ENCODE measurements around the gene FRK.

Gene FRK

DNA sequence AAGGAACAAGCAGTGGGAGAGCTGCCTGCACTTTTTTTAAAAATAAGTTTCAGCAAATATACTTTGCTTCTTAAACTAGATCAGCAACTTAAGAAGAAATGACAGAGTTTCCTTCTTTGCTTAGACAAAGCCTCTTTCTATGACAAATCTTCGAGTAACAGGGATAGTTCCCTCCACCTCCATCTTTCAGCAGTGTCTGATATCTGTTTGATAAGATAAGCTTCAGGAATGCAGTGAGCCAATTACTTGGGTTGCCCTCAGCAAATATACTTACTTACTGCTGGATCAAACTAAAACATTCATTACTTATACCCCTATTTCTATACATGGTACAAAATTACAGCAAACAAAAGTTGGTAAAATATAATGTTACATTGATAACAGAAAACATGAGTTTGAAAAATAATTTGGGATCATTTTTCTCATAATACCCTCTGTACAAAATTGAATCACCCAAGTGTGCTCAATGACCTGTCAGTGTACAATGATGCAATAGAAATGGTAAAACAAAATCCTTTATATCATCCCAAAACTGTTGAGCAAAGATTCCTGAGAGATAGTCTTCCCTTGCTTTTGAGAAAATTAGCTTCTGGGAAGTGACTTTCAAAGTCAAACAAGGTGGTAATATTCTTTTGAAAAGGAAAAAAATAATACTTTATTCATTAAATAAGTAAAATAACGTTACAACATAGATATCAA lies 24.5 kb downstream of the FRK start:
- DNase-seq (ENCODE audit: low spot score) (no peak), FAIRE-seq (no peak)

DNA sequence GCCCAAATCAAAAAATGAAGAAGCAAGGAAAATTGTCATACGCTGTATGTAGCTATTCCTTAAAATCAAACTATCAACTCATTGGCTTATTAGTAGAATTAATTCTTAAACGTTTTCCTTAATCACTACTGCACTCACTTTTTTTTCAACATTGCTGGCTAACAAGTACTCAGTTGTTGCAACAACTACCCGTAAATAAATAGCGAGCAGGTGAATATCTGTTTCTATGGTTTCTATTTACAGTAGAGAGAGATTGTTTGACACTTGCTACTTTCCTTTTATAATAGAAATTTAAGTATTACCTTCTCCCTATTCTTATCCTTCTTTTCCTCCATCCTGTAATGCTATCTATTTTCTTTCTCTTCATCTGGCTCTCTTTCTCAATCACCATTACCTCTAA lies 25.1 kb downstream of the FRK start:
- DNase-seq (ENCODE audit: low spot score) (no peak), FAIRE-seq (no peak)

DNA sequence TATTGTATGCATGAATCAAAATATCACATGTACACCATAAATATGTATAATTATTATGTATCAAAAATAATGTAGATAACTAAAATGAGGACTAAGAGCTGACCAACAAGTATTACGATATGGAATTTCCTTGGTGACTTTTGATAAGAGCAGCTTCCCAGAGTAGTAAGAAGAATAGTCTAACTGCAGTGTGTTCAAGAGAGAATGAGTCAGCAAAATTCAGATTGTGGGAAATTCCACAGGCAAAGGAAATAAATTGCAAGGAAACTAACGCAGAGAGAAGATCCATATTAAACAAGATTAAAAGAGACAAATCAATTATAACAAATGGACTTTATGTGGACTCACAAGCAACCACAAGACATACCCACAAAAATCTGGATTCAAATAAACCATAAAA lies 26.4 kb downstream of the FRK start:
- DNase-seq (ENCODE audit: low spot score) (no peak), FAIRE-seq (no peak)

DNA sequence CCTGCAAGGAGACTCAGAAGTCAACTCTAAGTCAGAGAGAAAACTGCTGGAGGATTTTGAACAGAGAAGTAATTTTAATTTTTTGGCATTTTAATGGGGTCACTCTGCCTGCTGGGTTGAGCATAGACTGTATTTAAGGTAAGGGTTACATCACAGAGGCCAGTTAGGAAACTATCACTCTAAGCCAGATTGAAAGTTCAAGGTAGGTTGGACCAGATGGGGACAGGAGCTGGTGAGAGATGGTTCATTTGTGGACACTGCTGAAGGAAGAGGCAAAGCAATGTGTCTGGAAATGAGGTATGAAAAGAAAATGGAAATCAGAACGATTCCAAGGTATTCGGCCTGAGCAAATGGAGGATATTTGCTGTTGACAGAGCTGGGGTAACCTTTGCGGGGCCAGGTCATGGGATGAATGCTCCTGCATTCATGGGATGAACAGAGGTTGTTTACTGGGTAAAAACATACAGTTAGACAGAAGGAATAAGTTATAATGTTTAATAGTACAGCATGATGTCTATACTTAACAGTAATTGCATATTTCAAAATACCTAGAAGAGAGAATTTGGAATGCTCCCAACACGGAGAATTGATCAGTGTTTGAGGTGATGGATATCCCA lies 26.9 kb downstream of the FRK start:
- FAIRE-seq (no peak), DNase-seq (ENCODE audit: low spot score) (no peak)

DNA sequence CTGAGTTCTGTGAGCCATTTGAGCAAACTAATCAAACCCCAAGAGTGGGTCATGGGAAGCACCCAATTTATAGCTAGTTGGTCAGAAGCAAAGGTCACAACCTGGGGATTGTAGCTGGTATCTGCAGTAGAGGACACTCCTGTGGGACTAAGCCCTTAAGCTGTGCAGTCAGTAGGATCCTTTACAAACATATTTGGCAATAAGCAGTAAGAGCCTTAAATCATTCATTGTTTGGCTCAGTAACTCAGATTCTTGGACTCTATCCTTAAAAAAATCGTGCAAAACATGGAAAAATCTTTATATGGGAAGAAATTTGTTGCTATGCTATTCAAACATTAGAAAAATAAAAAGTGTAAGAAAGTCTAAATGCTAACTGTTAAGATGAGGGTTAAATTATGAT lies 29.9 kb downstream of the FRK start:
- DNase-seq (ENCODE audit: low spot score) = no peak
- no peak for FAIRE-seq

DNA sequence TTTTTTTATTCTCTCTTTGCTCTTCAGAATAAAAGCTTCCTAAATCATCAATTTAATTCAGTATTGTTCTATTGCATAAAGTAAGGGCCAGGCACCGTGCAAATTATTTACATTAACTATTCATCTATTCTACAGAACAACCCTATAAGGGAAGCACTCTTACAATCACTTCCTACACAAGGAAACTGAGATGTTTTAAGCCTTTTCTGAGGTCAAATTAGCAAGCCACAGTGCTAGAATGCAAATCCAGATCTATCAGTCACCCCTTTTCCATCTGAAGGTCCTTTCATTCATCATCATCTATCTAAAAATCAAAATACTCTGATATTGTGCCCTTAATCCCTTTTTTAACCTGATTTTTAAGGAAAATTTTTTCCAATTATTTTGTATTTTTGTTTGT lies 31.2 kb downstream of the FRK start:
- FAIRE-seq (no peak), DNase-seq (ENCODE audit: low spot score) (no peak)

DNA sequence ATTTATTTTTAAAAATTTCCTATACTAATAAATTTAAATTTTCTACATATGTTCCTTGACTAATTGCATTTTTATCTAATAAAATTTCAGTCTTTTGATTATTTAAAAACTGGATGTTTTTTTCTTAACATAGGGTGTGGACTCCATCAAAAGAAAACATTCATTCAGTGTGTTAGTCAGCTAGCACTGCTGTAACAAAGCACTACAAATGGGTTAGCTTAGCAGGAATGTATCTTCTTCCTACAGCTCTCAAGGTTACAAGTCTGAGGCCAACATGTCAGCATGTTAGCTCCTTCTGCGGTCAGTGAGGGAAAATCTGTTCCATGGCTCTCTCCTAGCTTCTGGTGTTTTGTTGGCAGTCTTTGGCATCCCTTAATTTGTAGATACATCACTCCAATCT lies 32.5 kb downstream of the FRK start:
- DNase-seq (ENCODE audit: low spot score) = no peak
- FAIRE-seq = no peak

DNA sequence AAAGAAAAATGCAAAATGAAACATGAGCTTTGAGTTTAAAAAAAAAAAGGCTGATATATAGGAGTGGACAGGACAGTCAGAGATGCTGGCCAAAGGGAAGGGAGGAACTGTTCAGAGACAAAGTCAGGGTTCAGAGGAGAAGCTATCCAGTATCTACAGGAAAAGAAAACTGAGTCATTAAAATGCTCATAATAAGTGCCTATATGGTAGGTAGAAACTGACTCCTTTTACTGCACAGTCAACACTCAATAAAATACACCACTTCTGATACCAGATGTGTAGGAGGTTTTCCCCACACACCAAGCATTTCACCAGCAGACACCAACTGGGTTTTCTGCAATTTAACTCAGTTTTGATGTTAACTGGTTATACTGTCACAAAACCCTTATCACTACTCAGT lies 32.9 kb downstream of the FRK start:
- no peak for FAIRE-seq

DNA sequence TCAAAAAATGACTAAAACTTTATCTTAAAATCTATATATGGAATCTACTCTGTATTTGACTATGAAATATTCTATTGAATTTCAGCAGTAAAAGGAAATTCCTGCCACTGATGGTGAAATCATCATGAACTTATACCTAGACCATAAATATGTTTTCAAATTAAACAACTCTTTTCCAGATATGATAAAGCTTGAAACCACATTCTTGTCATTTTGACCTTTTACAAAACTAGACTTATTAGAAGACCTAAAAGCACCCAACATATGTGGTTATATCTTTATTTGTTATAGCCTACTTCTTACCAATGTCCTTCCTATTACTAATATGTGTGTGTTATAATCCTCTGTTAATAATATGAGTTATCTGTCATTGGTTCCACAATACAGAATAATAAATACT lies 35.3 kb downstream of the FRK start:
- DNase-seq (ENCODE audit: low spot score) (no peak), FAIRE-seq (no peak)

More for the DNA sequence above, 32.9 kb downstream of the FRK start:
- no peak for DNase-seq (ENCODE audit: low spot score)

DNA sequence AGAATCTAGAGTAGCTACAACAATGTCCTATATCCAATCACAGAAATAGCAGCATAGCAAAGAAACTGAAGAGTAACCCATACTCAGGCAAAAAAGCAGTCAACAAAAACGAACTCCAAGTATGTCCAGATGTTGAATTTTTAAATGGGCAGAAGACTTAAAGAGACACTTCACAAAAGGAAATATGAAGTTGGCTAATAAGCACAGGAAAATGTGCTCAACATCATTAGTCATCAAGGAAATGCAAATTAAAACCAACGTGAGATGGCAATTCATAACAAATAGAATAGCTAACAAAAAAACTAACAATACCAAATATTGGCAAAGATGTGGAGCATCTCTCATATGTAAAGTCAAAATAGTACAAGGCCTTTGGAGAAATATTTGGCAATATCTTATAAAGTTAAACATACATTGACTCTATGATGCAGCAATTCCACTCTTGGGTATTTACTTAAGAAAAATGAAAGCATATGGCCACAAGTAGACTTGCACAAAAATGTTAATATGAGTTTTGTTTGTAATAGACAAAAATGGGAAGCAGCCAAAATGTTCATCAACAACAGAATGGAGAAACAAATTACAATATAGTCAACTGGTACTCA lies 37.7 kb downstream of the FRK start:
- FAIRE-seq (no peak), DNase-seq (ENCODE audit: low spot score) (no peak)

DNA sequence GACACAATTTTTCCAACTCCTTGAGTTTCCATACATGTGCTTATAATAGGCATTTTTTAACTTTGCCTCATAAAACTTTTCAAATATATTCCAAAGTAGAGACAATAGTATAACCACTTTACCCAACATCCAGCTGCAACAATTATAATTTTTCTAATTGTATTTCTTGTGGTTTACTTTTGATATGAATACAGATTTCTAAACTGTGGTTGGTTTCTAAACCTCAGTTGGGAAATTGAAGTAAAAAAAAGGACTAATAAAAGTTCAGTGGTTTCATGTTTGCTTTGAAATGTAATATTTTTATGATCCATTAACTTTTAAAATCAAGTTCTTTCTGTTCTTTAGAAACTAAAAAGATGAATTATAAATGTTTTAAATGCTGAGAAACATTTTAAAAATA lies 40.0 kb downstream of the FRK start:
- no peak for FAIRE-seq
- DNase-seq (ENCODE audit: low spot score) = no peak

DNA sequence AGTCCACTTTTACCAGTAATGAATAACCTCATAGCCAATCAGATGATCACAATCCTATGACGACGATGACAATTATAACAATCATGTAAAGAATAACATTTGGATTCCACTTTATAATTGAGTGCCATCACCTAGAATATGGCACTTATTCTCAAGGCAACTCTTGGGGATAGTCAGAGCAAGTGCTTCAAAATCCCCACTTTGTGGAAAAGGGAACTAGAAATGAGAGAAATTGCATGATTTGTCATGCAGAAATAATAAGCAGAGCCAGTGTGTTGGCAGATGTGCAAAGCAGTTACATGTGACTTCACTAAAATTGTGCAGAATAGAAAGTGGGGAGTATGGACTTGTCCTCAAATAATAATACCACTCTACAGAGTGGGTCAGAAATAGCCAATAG lies 41.3 kb downstream of the FRK start:
- FAIRE-seq = no peak
- no peak for DNase-seq (ENCODE audit: low spot score)

DNA sequence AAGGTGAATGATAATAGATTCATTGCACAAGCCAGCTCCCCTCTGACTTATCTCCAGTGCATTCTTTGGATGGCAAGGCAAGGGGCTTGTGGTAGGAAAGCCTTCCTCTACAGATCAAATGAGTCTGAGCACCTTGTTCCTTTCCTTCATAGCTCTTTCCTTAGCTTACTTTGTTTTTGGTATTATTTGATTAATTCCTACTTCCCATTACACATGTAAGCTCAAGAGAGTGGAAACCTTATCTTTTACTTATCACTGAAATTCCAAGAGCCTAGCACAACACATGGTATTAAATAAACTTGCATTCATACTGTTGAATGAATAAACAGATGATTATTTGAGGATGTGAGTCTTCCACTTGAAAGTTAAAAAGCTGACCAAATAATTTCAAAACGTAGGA lies 41.7 kb downstream of the FRK start:
- DNase-seq (ENCODE audit: low spot score) (no peak), FAIRE-seq (no peak)

DNA sequence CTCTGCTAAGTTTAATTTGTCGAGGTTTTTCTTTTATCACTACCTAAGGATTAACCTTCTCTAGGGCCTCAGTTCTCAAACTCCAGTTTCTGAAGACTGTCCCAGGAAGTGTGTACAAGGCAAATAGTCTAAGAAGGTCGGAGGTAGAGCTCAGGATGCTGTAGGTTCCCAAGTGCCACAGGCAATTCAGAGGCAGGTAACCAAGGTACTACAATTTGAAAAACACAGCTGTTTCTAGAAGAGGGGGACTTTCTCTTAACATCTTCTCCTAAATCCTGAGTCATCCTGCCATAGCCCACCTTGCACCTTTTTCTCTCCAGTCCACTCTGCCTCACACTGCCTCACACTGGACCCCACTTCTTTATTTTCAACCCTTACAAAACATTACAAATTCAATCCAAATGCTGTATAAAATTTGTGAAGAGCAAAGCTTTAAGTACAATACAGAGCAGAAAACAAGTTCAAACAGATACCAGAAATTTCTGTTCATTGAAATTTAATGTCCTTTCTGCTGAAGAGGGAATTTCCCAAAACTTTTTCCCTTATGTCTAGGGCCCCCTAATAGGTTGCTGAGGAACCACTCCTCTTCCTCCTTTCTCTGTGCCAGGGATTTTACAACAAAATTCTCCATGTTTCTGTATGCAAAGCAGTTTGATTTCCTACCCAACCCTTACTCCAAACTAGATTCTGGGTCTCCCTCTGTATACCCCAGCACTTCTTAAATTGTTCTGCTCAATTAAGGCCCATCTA lies 43.0 kb downstream of the FRK start:
- no peak for DNase-seq (ENCODE audit: low spot score)
- FAIRE-seq = no peak

DNA sequence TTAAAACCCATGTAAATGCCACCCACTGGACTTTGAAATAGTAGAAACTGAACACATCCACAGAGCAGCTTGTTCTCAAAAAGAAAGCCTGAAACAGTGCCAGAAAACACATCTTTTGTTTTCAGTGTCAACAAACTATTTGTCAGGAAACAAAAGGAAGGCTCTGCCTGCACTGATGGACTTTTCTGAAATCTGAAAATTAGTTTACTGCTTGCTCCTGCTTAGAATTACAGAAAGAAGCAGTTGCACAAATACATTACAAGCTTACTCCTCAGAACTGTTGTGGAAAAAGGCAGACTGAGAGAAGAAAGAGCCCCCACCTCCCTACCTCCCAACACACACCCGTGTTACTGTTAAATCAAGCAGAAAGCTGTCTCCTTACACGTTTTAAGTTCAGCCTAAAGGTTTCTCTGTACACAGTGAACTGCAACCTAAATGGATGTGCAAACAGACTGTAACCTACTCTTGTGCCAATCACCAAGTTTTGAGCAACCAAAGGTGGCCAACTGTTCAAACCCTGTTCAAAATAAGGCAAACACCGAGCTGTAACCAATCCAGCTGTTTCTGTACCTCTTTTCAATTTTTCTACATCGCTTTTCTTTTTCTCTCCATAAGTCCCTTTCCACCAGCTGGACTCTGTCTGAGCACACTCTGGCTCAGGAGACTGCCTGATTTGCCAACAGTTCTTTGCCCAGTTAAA lies 43.7 kb downstream of the FRK start:
- FAIRE-seq = no peak
- DNase-seq (ENCODE audit: low spot score) = no peak

DNA sequence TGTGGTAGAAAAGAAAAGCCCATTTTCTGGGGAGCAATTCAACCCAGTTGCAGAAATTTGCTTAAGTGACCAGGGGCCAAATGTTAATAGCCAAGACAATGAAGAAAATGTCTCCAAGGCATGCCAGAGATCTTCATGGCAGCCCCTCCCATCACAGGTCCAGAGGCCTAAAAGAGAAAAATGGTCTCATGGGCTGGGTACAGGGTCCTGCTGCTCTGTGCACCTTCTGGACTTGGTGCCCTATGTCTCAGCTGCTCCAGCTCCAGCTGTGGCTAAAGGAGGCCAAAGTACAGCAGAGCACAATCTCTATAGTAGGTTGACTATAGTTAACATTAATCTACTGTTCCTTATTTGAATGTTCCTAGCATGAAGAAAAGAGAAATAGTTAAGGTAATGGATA lies 44.7 kb downstream of the FRK start:
- no peak for DNase-seq (ENCODE audit: low spot score)
- no peak for FAIRE-seq

DNA sequence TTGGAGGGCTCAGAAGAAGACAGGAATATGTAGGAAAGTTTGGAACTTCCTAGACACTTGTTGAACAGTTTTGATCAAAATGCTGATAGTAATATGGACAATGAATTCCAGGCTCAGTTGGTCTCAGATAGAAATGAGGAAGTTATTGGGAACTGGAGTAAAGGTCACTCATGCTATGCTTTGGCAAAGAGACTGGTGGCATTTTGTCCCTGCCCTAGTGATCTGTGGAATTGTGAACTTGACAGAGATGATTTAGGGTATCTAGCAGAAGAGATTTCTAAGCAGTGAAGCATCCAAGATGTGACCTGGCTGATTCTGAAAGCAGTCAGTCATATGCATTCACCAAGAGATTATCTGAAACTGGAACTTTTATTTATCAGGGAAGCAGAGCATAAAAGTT lies 45.1 kb downstream of the FRK start:
- DNase-seq (ENCODE audit: low spot score) (no peak), FAIRE-seq (no peak)

DNA sequence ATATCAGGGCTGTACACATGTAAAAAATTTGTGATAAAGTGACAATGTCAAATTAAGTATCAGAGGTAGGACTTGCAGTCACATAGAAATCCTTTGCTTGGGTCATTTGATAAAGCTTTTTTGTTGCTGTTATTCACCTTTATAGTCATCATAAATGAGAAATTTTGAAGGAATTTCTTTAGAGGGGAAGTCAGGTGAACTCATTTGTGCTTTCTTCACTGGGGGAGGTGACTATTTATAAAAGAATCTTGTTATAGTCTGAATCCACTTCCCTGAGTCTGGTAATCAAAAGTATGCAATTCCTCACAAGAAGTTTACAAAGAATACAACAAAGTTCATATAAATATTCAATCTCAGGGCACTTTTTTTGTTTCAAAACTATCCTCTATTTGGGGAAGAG lies 47.7 kb downstream of the FRK start:
- DNase-seq (ENCODE audit: low spot score) (no peak), FAIRE-seq (no peak)

DNA sequence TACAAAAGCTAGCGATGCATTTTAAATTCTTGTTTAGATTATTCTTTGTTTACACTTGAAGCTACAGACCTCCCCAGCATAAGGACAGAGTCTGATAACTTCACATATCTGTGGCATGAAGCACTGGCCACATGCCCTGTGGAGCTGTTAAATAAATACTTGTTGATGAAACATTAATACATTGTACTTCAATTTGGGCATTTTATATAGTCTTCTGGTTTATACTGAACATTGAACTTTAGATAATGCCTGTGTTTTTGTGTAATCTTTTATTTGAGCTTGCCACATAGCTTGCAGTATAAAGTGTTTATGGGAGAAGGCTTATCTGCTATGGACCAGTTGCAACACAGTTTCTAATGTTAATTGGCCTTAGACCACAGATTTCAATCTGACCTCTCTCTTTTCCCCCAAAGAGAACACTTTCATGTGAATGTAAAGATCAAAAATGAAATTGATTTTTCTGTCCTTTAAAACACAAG lies 48.2 kb downstream of the FRK start:
- DNase-seq (ENCODE audit: low spot score) (no peak), FAIRE-seq (no peak)

DNA sequence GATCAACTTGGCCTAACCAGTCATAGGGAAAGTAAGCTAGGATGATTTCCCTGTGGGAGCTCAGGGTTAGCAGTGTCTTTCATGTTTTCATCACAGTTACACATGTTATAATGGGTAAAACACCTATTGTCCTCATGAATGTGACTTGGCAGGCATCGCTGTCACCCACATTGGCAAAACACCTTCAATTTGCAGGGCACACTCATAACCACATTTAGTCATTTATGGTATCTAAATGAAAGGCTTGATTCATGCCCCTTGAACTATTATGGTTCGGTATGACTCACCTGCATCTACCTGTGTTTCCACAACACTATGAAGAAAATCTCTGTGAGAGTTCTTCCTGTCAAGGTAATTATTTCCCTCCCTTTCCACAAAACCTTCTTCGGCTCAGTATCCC lies 49.2 kb downstream of the FRK start:
- FAIRE-seq = no peak

DNA sequence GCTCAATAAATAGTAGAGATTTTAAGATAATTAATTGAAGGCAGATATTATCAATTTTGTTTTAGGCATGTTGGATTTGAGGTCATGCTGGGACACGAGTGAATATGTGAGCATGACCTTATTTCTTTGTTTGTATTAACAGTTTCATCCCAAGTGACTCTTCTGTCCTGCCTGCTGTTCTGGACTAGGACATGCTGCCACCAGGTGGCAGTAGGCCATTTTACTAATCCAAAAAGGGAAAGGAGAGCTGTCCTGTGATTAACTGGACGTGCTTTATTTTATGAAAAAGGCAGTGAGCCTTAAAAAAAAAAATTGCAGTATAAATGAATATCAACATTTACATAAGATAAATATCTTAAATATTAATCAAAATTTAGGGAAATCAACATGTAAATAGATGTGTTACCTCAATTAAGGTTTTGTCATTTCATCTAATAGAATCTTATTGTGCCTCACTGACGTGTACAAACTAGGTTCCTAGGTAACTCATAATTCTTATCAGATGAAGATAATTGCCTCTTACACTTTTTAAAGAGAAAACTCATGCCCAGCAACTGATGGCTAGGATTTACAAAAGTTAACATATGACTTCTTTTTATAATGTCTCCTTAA lies 49.8 kb downstream of the FRK start:
- no peak for FAIRE-seq
- peak; percentile 26 for DNase-seq (ENCODE audit: low spot score)

More for the DNA sequence above, 49.2 kb downstream of the FRK start:
- peak; percentile 1 for DNase-seq (ENCODE audit: low spot score)

Measured in urothelium cell line (cell line).